Stimulated activated CD8-positive, alpha-beta memory T cell treated with anti-CD3 and anti-CD28 coated beads, Interleukin-7, amount 100 ng/mL, for 4 hours (primary cell): ENCODE measurements around the gene GMPPA.

Experiments used
- DNase-seq, 2 donors: peaks; one replicate each; pipeline ENCODE4 v3.0.0-alpha.2; 2020; ENCODE audit warnings: low read depth in 2 of 2

Gene GMPPA

GRCh38 chr2:219521066-219521880 lies 22.6 kb downstream of the GMPPA start:
- no peak for DNase-seq

GRCh38 chr2:219522111-219523030 lies 23.7 kb downstream of the GMPPA start:
- no peak for DNase-seq

- no peak for DNase-seq
These were observed 24.5 kb downstream of the GMPPA start for GRCh38 chr2:219523031-219523671.

- DNase-seq = no peak
These were observed 26.1 kb downstream of the GMPPA start for GRCh38 chr2:219524817-219525216.

GRCh38 chr2:219525533-219526232 lies 27.0 kb downstream of the GMPPA start:
- DNase-seq = no peak

GRCh38 chr2:219526320-219527075 lies 27.8 kb downstream of the GMPPA start:
- DNase-seq = no peak

GRCh38 chr2:219527076-219527394 lies 28.3 kb downstream of the GMPPA start:
- no peak for DNase-seq

- no peak for DNase-seq
These were observed 28.8 kb downstream of the GMPPA start for GRCh38 chr2:219527472-219527871.

GRCh38 chr2:219530048-219530963 lies 31.6 kb downstream of the GMPPA start:
- peak; percentile 68 to 72 for DNase-seq

- DNase-seq = no peak
These were observed 33.1 kb downstream of the GMPPA start for GRCh38 chr2:219531639-219532377.

GRCh38 chr2:219532378-219532649 lies 33.6 kb downstream of the GMPPA start:
- DNase-seq = no peak

GRCh38 chr2:219533930-219534661 lies 35.4 kb downstream of the GMPPA start:
- DNase-seq = no peak

- no peak for DNase-seq
These were observed 37.7 kb downstream of the GMPPA start for GRCh38 chr2:219536425-219536824.

GRCh38 chr2:219536967-219537366 lies 38.3 kb downstream of the GMPPA start:
- DNase-seq = no peak

GRCh38 chr2:219537657-219538488 lies 39.2 kb downstream of the GMPPA start:
- DNase-seq = no peak

- DNase-seq = no peak
These were observed 39.8 kb downstream of the GMPPA start for GRCh38 chr2:219538504-219538951.

GRCh38 chr2:219538956-219539788 lies 40.5 kb downstream of the GMPPA start:
- DNase-seq = no peak
